Measurements from ENCODE around the gene ING5.
"Not testable (repeated sequence)": the region's sequence is repeated elsewhere in the genome, so short reads cannot be mapped to it uniquely, and the experiment has no call there.

The ING5 gene

GRCh38 chr2:241701399-241702154, at the start of gene ING5:
Gene ING5 (plus strand): TSS chr2:241702039. CDS start chr2:241702066, 27 bp downstream.
- DNase-seq: peak; percentile 91 to 95

GRCh38 chr2:241652142-241652541, 49.7 kb upstream of the ING5 start:
- no peak for DNase-seq

DNA sequence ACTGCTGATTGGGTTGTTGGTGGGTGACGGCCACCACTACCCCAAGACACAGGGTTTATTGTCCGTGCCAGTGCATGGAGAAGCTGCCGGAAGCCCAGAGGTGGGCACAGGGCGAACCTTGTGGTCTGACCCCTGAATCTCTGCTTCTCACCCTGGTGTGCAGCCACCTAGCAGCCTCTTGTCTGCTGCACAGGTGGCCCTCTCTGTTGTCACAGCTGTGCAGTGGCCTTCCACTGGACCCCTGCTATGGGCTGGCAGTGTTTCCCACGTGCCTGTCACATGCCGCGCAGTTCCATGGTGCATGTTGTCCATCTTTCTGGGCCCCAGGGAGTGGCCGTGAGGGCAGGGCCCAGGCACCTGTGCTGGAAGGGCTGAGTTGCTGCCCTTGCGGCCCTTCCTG, 49.1 kb upstream of the ING5 start:
- no peak for DNase-seq

GRCh38 chr2:241653210-241653750, 48.6 kb upstream of the ING5 start:
- DNase-seq: no peak

- no peak for DNase-seq
Measured at GRCh38 chr2:241654551-241654950, 47.3 kb upstream of the ING5 start.

- DNase-seq: no peak
Measured at GRCh38 chr2:241655516-241656189, 46.2 kb upstream of the ING5 start.

- DNase-seq: no peak
Measured at GRCh38 chr2:241656190-241656741, 45.6 kb upstream of the ING5 start.

DNA sequence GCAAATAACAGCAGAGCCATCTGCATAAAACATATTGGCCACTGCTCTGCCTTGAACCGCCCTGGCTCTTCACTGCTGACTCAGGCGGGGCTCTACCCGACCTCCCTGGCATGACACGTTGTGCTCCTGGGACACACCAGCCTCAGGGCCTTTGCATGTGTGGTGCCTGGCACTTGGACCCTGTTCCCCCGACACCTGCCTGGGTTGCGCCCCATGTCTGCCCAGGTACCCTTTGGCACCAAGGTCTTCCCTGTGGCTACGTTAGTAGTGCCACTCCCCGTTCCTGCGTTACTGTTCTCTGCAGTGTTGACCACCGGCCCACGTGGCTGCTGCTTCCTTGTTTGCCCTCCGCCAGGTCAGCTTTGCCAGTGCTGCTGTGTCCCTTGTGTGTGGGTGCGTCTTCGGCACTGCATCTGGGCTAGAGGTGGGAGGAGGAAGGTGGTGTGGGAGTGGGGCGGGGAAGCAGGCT, 44.0 kb upstream of the ING5 start:
- DNase-seq: no peak

DNA sequence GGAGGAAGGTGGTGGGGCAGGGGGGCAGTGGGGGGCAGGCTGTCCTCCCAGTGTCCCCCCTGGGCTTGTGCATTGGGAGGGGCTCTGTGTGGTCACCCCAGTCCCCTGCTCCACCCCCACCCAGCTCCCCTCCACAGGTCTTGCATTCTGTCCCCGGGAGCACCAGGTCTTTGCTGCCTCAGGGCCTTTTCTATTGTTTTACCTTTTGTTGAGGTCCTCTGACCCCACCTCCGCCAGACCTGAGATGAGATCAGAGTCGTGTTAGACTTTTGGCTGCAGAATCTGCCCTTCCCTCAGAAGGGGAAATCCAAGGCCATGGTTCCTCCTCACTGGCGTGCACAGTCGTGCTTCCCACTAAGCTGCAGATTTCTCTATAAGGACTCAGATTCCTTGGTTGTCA, 43.5 kb upstream of the ING5 start:
- no peak for DNase-seq

DNA sequence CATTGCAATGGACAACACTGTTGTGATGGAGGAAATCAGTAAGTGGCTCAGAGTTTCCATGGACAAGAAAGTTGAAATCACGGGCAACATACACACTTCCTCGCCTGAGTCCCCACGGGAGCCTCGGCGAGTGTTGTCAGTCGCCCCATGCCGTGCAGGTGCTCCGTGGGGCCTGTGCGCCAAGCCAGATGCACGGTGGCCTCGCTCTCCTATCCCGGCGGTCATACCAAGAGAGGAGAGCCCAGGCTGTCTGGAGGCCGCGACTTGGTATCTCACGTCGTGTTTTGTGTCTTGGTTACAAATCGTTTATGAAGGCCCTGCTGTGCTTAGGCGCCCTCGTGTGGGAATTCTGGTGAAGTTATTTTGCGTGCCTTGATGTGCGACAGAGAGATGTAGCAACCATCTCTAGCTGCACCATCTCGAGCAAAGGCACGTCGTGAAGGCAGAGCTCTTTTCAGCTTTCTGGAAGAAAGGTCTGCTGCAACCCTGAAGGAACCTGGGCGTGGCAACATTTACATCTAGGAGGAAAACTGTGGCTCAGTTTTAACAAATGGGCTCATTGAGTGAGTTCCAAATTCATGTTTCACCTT, 42.6 kb upstream of the ING5 start:
- DNase-seq: peak; percentile 58 to 63

- DNase-seq: no peak
Measured at GRCh38 chr2:241660593-241661213, 41.1 kb upstream of the ING5 start.

DNA sequence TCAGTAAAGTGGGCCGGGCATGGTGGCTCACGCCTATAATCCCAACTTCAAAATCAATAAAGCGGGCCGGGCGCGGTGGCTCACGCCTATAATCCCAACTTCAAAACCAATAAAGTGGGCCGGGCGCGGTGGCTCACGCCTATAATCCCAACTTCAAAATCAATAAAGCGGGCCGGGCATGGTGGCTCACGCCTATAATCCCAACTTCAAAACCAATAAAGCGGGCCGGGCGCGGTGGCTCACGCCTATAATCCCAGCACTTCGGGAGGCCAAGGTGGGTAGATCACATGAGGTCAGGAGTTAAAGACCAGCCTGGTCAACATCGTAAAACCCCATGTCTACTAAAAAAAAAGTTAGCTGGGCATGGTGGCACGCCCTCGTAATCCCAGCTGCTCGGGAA, 39.1 kb upstream of the ING5 start:
- DNase-seq: not testable (repeated sequence)

GRCh38 chr2:241665731-241666440, 36.0 kb upstream of the ING5 start:
- DNase-seq: no peak

DNA sequence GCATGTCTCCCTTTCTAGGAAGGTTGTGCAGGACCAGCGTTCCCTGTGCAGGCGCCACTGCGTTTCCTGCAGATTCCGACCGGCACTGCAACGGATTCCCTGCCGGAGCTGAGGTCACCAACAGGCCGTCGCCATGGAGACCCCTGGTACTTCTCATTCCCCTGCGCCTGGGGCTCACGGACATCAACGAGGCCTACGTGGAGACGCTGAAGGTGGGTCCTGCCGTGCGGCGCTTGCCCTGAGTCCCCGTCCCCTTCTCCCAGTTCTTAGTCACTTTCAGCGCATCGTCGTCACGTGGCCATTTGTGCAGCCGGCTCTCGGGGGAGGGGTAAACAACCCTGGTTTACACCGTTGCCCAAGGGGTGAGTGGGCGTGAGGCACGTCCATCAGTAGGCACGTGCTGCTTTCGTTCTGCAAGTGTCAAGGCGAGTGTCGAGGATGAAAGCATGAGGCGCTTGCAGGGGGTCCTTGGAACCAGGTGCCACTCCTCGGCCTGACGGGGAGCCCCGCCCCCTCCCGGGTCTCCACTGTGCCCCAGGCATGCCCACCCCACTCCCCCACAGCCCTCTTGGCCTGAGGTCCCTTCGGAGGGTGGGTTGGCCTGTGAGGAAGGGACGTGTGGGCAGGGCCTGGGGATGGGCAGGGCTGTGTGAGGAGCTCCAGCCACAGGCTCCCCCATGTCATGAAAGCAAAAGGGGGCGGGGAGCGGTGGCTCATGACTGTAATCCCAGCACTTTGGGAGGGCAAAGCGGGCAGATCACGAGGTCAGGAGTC, 35.0 kb upstream of the ING5 start:
- DNase-seq: peak in 1 of 2 experiments; percentile 27

- DNase-seq: no peak
Measured at GRCh38 chr2:241668354-241668753, 33.5 kb upstream of the ING5 start.

DNA sequence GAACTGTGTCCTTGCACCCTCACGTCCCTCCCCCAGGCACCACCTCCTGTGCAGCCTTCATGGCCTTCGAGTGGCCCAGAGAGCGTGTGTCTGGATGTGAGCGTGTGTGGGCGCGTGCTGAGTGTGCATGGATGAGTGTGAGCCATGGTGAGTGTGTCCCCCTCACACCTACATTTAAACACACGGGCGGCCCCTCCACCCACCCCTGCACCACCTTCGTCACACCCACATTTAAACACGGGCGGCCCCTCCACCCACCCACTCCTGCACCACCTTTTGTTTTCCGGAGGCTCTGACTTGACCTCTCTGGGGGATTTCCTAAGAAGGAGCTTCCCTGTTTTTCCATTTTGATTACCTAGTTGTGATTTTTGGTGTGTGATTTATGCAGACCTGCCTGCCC, 33.0 kb upstream of the ING5 start:
- DNase-seq: no peak

GRCh38 chr2:241670333-241671110, 31.3 kb upstream of the ING5 start:
- no peak for DNase-seq

- DNase-seq: no peak
Measured at GRCh38 chr2:241671457-241672240, 30.2 kb upstream of the ING5 start.

Measured in NCI-H2081 (cell line).